PC-3 (cell line): Measurements from ENCODE around the gene PCYT2. TPM values are rescaled to one million over a fixed set of nuclear protein-coding genes. Genes with fewer than 3 reads are reported as not detected.

Experiments
- ATAC-seq: fragments of 200-7000 bp; cut with Tn5 transposase; 2 replicates; pipeline ENCODE4 v1.9.1; 2020; ENCODE audit warnings: mild to moderate bottlenecking, moderate library complexity
- BruUV-seq: library from RNA; stranded (reverse); fragments of 400-500 nt; replicated peaks from 2 replicates; lab custom pipeline; 2021; lab: Mats Ljungman, UMichigan
- CTCF ChIA-PET: fragments of 300-600 bp; sonication (Branson Sonifier 250); formaldehyde crosslinking; loops from one replicate; lab custom pipeline; 2022; ENCODE audit warnings: antibody characterized with exemption; lab: Charles Lee
- POLR2A ChIA-PET: fragments of 300-600 bp; sonication (Branson Sonifier 250); formaldehyde crosslinking; loops from one replicate; lab custom pipeline; 2022; ENCODE audit warnings: antibody characterized with exemption; ENCODE audit not compliant: unreplicated experiment; lab: Charles Lee
- DNase-seq: peaks from one replicate; pipeline ENCODE4 v3.0.0-alpha.2; 2015
- H2AFZ ChIP-seq: fragments of 300-600 bp; sonication (generic); 2 replicates; pipeline ENCODE4 v1.6.0; 2016; ENCODE audit warnings: antibody characterized with exemption, low read length
- H3F3A ChIP-seq: fragments of 300-600 bp; sonication (generic); one replicate; pipeline ENCODE4 v1.6.0; 2017; ENCODE audit warnings: antibody characterized with exemption, low read length, control low read depth, mild to moderate bottlenecking; ENCODE audit not compliant: unreplicated experiment
- H3K27ac ChIP-seq: fragments of 300-600 bp; sonication (generic); 2 replicates; pipeline ENCODE4 v1.5.1; 2016; ENCODE audit warnings: mild to moderate bottlenecking, low read length
- H3K27me3 ChIP-seq: fragments of 300-600 bp; sonication (generic); 2 replicates; pipeline ENCODE4 v1.6.1; 2016; ENCODE audit warnings: low read length, mixed read lengths
- H3K36me3 ChIP-seq: fragments of 300-600 bp; sonication (generic); 2 replicates; pipeline ENCODE4 v1.6.1; 2016; ENCODE audit warnings: low read depth, mixed run types, low read length, mixed read lengths
- H3K4me1 ChIP-seq: fragments of 300-600 bp; sonication (generic); 2 replicates; pipeline ENCODE4 v1.5.1; 2016; ENCODE audit warnings: low read length; ENCODE audit not compliant: insufficient read depth
- H3K4me2 ChIP-seq: fragments of 300-600 bp; sonication (generic); 2 replicates; pipeline ENCODE4 v1.6.0; 2016; ENCODE audit warnings: low read length
- H3K4me3 ChIP-seq: fragments of 300-600 bp; sonication (generic); 2 replicates; pipeline ENCODE4 v1.5.1; 2016; ENCODE audit warnings: mild to moderate bottlenecking, low read length, mixed read lengths
- H3K79me2 ChIP-seq: fragments of 300-600 bp; sonication (generic); 2 replicates; pipeline ENCODE4 v1.6.1; 2017; ENCODE audit warnings: low read length, mixed read lengths
- H3K9ac ChIP-seq: fragments of 300-600 bp; sonication (generic); 2 replicates; pipeline ENCODE4 v1.6.0; 2016; ENCODE audit warnings: mild to moderate bottlenecking, low read length
- H3K9me2 ChIP-seq: fragments of 300-600 bp; sonication (generic); replicated peaks from 2 replicates; pipeline ENCODE4 v1.6.1; 2016; ENCODE audit warnings: mixed run types, low read length, mixed read lengths
- H3K9me3 ChIP-seq: fragments of 300-600 bp; sonication (generic); 2 replicates; pipeline ENCODE4 v1.6.1; 2016; ENCODE audit warnings: low read length, mixed read lengths
- H4K20me1 ChIP-seq: fragments of 300-600 bp; sonication (generic); 2 replicates; pipeline ENCODE4 v1.6.1; 2016; ENCODE audit warnings: low read length, mixed read lengths
- CTCF ChIP-seq: fragments of 300-600 bp; sonication (generic); conservative IDR thresholded peaks from 2 replicates; pipeline ENCODE4 v1.5.1; 2017; ENCODE audit warnings: antibody characterized with exemption, low read depth, mild to moderate bottlenecking, low read length
- EZH2 ChIP-seq: fragments of 300-600 bp; sonication (generic); IDR thresholded peaks from one replicate; pipeline ENCODE4 v1.6.1; 2017; ENCODE audit warnings: antibody characterized with exemption, mild to moderate bottlenecking, low read length; ENCODE audit not compliant: unreplicated experiment
- EZH2phosphoT487 ChIP-seq: fragments of 300-600 bp; sonication (generic); IDR thresholded peaks from 2 replicates; pipeline ENCODE4 v1.6.1; 2018; ENCODE audit warnings: mild to moderate bottlenecking, antibody characterized with exemption, low read length, borderline replicate concordance
- intact Hi-C: fragments of 100-400 bp; cut with micrococcal nuclease; formaldehyde crosslinking; loops from 2 replicates; pipeline ENCODE4 v1.9.0; 2023
- total RNA-seq: library from RNA; depleted of rRNA; stranded (reverse); fragments of >200 nt; gene quantifications from 2 replicates; pipeline ENCODE4 v1.2.3, GENCODE V29; 2014

The PCYT2 gene
- total RNA-seq, 1 experiment from 2014 or later: 33.3 TPM

GRCh38 chr17:81909966-81910839, 996 bp downstream of the PCYT2 start:
- peak overlapping the region; percentile 75 for H2AFZ ChIP-seq
- no TSS peak for BruUV-seq

GRCh38 chr17:81909231-81909630, 2.0 kb downstream of the PCYT2 start:
- H3K27ac ChIP-seq: no peak overlapping the region
- intact Hi-C loops: no loop called here
- H3K4me1 ChIP-seq: peaks cover 29% of the 10 kb centered on the region
- H3K9ac ChIP-seq: no peak overlapping the region
- TF ChIP-seq EZH2phosphoT487 (no peak), EZH2 (no peak), CTCF (no peak)
- no peaks in the 10 kb centered on the region for H3K79me2 ChIP-seq
- H3K4me3 ChIP-seq: no peak overlapping the region
- H3K9me3 ChIP-seq: no peaks in the 10 kb centered on the region
- DNase-seq (no peak), ATAC-seq (no peak)
- ChIA-PET CTCF (no interaction called here), POLR2A (no interaction called here)
- H3K9me2 ChIP-seq: no peaks in the 10 kb centered on the region
- H2AFZ ChIP-seq: no peak overlapping the region
- no TSS peak for BruUV-seq
- H3K4me2 ChIP-seq: no peak overlapping the region
- no peaks in the 10 kb centered on the region for H3K27me3 ChIP-seq
- H3F3A ChIP-seq: peaks cover 7% of the 10 kb centered on the region
- 0 out of 2 replicates have a peak, but pooled peaks cover 9% of the 10 kb centered on the region for H4K20me1 ChIP-seq
- peaks cover 16% of the 10 kb centered on the region; the same call in 1 of the 2 replicates for H3K36me3 ChIP-seq

More at GRCh38 chr17:81909966-81910839, 996 bp downstream of the PCYT2 start:
- intact Hi-C loops: no loop called here
- ATAC-seq: peak; percentile 1; the same call in 1 of the 2 replicates
- H3K4me1 ChIP-seq: peaks cover 29% of the 10 kb centered on the region
- 0 out of 2 replicates have a peak, but pooled peaks cover 9% of the 10 kb centered on the region for H4K20me1 ChIP-seq
- ChIA-PET CTCF (interaction anchor here (0.5 kb wide), 1 partner anchor 13 kb away, joined by 4 read pairs; no protein-coding TSS in a partner anchor), POLR2A (interaction anchor here (0.6 kb wide), 2 partner anchors 17 to 24 kb away, joined by 4 to 6 read pairs; no protein-coding TSS in a partner anchor)
- peak overlapping the region; percentile 64 for H3K9ac ChIP-seq
- H3K9me3 ChIP-seq: no peaks in the 10 kb centered on the region
- no peak for TF ChIP-seq EZH2
- TF ChIP-seq CTCF: no peak
- TF ChIP-seq EZH2phosphoT487: no peak
- no peak overlapping the region for H3K27ac ChIP-seq
- H3K27me3 ChIP-seq: no peaks in the 10 kb centered on the region
- H3F3A ChIP-seq: peaks cover 7% of the 10 kb centered on the region
- peaks cover 24% of the 10 kb centered on the region; the same call in 1 of the 2 replicates for H3K36me3 ChIP-seq
- no peak for DNase-seq
- peaks cover 4% of the 10 kb centered on the region; the same call in 1 of the 2 replicates for H3K79me2 ChIP-seq
- H3K4me2 ChIP-seq: peak overlapping the region; percentile 100
- H3K4me3 ChIP-seq: peak overlapping the region; percentile 85
- H3K9me2 ChIP-seq: no peaks in the 10 kb centered on the region

DNA sequence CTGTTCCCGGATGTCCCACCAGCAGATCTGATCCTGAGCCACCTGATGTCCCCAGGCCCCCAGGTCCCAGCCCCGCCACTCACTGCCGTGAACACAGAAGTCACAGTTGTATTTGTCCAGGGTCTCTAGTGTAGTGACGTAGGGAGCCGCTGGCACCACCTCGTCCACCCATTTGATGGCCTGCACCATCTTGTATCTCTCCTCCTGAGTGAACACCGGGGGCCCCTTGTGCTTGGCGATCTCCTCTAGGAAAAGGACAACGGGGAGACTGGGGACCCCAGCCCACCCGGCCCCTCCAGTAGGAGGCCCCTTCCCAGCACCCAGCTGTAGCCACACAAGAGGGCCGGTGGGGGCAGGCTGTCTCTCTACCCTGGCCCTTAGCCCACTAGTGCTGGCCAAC, 2.4 kb downstream of the PCYT2 start:
- Histone ChIP-seq H3K4me3 (no peak overlapping the region), H3K4me2 (no peak overlapping the region), H3K9me2 (no peaks in the 10 kb centered on the region), H3K27ac (no peak overlapping the region), H3K9ac (no peak overlapping the region), H3K9me3 (no peaks in the 10 kb centered on the region), H3K4me1 (peaks cover 29% of the 10 kb centered on the region), H2AFZ (no peak overlapping the region), H3K27me3 (no peaks in the 10 kb centered on the region), H4K20me1 (0 out of 2 replicates have a peak, but pooled peaks cover 9% of the 10 kb centered on the region), H3F3A (peaks cover 7% of the 10 kb centered on the region), H3K36me3 (peaks cover 11% of the 10 kb centered on the region; the same call in 1 of the 2 replicates), H3K79me2 (no peaks in the 10 kb centered on the region)
- TF ChIP-seq EZH2phosphoT487: no peak
- TF ChIP-seq EZH2: no peak
- TF ChIP-seq CTCF: no peak
- BruUV-seq: no TSS peak
- no peak for DNase-seq
- ChIA-PET CTCF (no interaction called here), POLR2A (no interaction called here)
- intact Hi-C loops: no loop called here
- ATAC-seq: no peak
